Measurements from ENCODE around the gene F10.

The F10 gene

DNA sequence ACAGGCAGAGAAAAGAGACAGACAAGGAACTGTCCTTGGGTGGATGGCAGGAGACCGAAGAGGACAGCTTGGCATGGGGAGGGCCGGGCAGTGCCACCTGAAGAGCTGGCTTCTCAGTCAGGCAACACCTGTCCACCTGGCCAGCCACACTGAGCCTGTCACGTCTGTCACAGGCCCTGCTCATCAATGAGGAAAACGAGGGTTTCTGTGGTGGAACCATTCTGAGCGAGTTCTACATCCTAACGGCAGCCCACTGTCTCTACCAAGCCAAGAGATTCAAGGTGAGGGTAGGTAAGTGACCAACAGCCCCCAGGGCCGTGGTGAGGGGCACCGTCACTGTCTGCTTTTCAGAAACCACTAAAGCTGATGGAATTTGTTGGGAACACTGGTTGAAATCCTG, 24.6 kb downstream of the F10 start:
- no peak overlapping the region for H3K18ac ChIP-seq (ENCODE audit: low read depth in 1 of 2, low read length in 2 of 2)
- no peak overlapping the region for H3K4me3 ChIP-seq (ENCODE audit: insufficient read depth in 1 of 2, low read depth in 1 of 2, low read length in 2 of 2)
- no peak overlapping the region for H2BK5ac ChIP-seq (ENCODE audit: low read depth, low read length, poor library complexity, severe bottlenecking)
- no peak overlapping the region for H2AK5ac ChIP-seq (ENCODE audit: low read length, severe bottlenecking)
- no peak overlapping the region for H3K14ac ChIP-seq (ENCODE audit: low read length in 2 of 2)
- H4K8ac ChIP-seq (ENCODE audit: low read length): no peak overlapping the region
- no peak overlapping the region for H3K27ac ChIP-seq (ENCODE audit: low read length, poor library complexity, severe bottlenecking)
- H3K9ac ChIP-seq (ENCODE audit: low read length): no peak overlapping the region
- H4K91ac ChIP-seq (ENCODE audit: low read length): no peak overlapping the region
- WGBS: 86% methylated on average over 8 of the region's 8 CpGs
- no peak overlapping the region for H3K23ac ChIP-seq (ENCODE audit: low read length in 2 of 2)
- no peaks in the 10 kb centered on the region for H3K79me1 ChIP-seq (replicated peaks; ENCODE audit: low read length, poor library complexity, severe bottlenecking)
- H3K4me2 ChIP-seq (ENCODE audit: low read length, poor library complexity, severe bottlenecking): no peak overlapping the region
- no peak overlapping the region for H3K4ac ChIP-seq (ENCODE audit: low read depth in 1 of 2, low read length in 2 of 2)
- peaks cover 0 to 5% of the 10 kb centered on the region in 2 experiments for H3K27me3 ChIP-seq (ENCODE audit: control insufficient read depth in 1 of 2, insufficient read depth in 1 of 2, low read length in 2 of 2)
- no peak for DNase-seq
- no peaks in the 10 kb centered on the region for H3K9me3 ChIP-seq (ENCODE audit: control insufficient read depth, low read length)
- no peak overlapping the region for H2BK12ac ChIP-seq (ENCODE audit: low read length in 2 of 2)
- H3K4me1 ChIP-seq (ENCODE audit: control insufficient read depth, insufficient read depth, low read depth, low read length): peaks cover 5% of the 10 kb centered on the region
- H3K36me3 ChIP-seq (ENCODE audit: control insufficient read depth in 1 of 2, insufficient read depth in 2 of 2, low read depth in 1 of 2, low read length in 2 of 2): peaks cover 0 to 5% of the 10 kb centered on the region in 2 experiments
- H2BK120ac ChIP-seq (ENCODE audit: low read depth, low read length): no peak overlapping the region
- no peak overlapping the region for H2AFZ ChIP-seq (ENCODE audit: low read depth, low read length)
- no peak overlapping the region for H2BK15ac ChIP-seq (ENCODE audit: low read depth, poor library complexity, severe bottlenecking)

DNA sequence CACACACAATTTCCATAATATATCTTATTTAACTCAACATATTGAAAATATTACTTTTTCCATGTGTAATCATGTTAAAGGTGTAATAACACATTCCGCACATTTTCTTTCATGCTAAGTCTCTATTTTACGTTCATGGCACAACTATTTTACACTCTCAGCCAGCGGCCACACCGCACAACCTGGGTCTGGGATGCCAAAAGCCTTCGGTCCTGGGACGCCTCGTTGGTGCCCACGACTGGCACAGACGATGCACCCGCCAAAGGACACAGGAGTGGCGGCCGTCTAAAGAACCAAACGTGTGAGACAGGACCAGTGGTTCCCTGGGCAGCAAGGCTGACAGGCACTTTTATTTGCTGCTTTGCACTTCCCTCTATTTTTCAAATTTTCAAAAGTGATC, 25.8 kb downstream of the F10 start:
- no peak overlapping the region for H2BK15ac ChIP-seq (ENCODE audit: low read depth, poor library complexity, severe bottlenecking)
- 93% methylated on average over 13 of the region's 13 CpGs for WGBS

DNA sequence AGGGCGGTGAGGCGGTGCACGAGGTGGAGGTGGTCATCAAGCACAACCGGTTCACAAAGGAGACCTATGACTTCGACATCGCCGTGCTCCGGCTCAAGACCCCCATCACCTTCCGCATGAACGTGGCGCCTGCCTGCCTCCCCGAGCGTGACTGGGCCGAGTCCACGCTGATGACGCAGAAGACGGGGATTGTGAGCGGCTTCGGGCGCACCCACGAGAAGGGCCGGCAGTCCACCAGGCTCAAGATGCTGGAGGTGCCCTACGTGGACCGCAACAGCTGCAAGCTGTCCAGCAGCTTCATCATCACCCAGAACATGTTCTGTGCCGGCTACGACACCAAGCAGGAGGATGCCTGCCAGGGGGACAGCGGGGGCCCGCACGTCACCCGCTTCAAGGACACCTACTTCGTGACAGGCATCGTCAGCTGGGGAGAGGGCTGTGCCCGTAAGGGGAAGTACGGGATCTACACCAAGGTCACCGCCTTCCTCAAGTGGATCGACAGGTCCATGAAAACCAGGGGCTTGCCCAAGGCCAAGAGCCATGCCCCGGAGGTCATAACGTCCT, 26.4 kb downstream of the F10 start:
- H3K4me1 ChIP-seq (ENCODE audit: control insufficient read depth, insufficient read depth, low read depth, low read length): peaks cover 16% of the 10 kb centered on the region
- no peak overlapping the region for H4K8ac ChIP-seq (ENCODE audit: low read length)
- H3K4ac ChIP-seq (ENCODE audit: low read depth in 1 of 2, low read length in 2 of 2): no peak overlapping the region
- H4K91ac ChIP-seq (ENCODE audit: low read length): no peak overlapping the region
- H3K27me3 ChIP-seq (ENCODE audit: control insufficient read depth in 1 of 2, insufficient read depth in 1 of 2, low read length in 2 of 2): peaks cover 0 to 5% of the 10 kb centered on the region in 2 experiments
- no peak overlapping the region for H2BK5ac ChIP-seq (ENCODE audit: low read depth, low read length, poor library complexity, severe bottlenecking)
- no peak overlapping the region for H3K18ac ChIP-seq (ENCODE audit: low read depth in 1 of 2, low read length in 2 of 2)
- no peak overlapping the region for H3K27ac ChIP-seq (ENCODE audit: low read length, poor library complexity, severe bottlenecking)
- no peak overlapping the region for H3K4me3 ChIP-seq (ENCODE audit: insufficient read depth in 1 of 2, low read depth in 1 of 2, low read length in 2 of 2)
- no peaks in the 10 kb centered on the region for H3K9me3 ChIP-seq (ENCODE audit: control insufficient read depth, low read length)
- H3K4me2 ChIP-seq (ENCODE audit: low read length, poor library complexity, severe bottlenecking): no peak overlapping the region
- no peak overlapping the region for H2BK120ac ChIP-seq (ENCODE audit: low read depth, low read length)
- H2BK12ac ChIP-seq (ENCODE audit: low read length in 2 of 2): no peak overlapping the region
- no peaks in the 10 kb centered on the region for H3K79me1 ChIP-seq (replicated peaks; ENCODE audit: low read length, poor library complexity, severe bottlenecking)
- H3K36me3 ChIP-seq (ENCODE audit: control insufficient read depth in 1 of 2, insufficient read depth in 2 of 2, low read depth in 1 of 2, low read length in 2 of 2): no peaks in the 10 kb centered on the region
- no peak for DNase-seq
- no peak overlapping the region for H3K9ac ChIP-seq (ENCODE audit: low read length)
- no peak overlapping the region for H3K23ac ChIP-seq (ENCODE audit: low read length in 2 of 2)
- H2AFZ ChIP-seq (ENCODE audit: low read depth, low read length): no peak overlapping the region
- H2BK15ac ChIP-seq (ENCODE audit: low read depth, poor library complexity, severe bottlenecking): no peak overlapping the region
- no peak overlapping the region for H3K14ac ChIP-seq (ENCODE audit: low read length in 2 of 2)
- 95% methylated on average over 38 of the region's 38 CpGs for WGBS
- no peak overlapping the region for H2AK5ac ChIP-seq (ENCODE audit: low read length, severe bottlenecking)

More for the DNA sequence above, 25.8 kb downstream of the F10 start:
- H3K23ac ChIP-seq (ENCODE audit: low read length in 2 of 2): no peak overlapping the region
- H3K79me1 ChIP-seq (replicated peaks; ENCODE audit: low read length, poor library complexity, severe bottlenecking): no peaks in the 10 kb centered on the region
- H2BK12ac ChIP-seq (ENCODE audit: low read length in 2 of 2): no peak overlapping the region
- no peak overlapping the region for H2BK120ac ChIP-seq (ENCODE audit: low read depth, low read length)
- H3K27me3 ChIP-seq (ENCODE audit: control insufficient read depth in 1 of 2, insufficient read depth in 1 of 2, low read length in 2 of 2): peaks cover 0 to 5% of the 10 kb centered on the region in 2 experiments
- peaks cover 14% of the 10 kb centered on the region for H3K4me1 ChIP-seq (ENCODE audit: control insufficient read depth, insufficient read depth, low read depth, low read length)
- no peak overlapping the region for H2AK5ac ChIP-seq (ENCODE audit: low read length, severe bottlenecking)
- DNase-seq: no peak
- no peak overlapping the region for H3K27ac ChIP-seq (ENCODE audit: low read length, poor library complexity, severe bottlenecking)
- H3K36me3 ChIP-seq (ENCODE audit: control insufficient read depth in 1 of 2, insufficient read depth in 2 of 2, low read depth in 1 of 2, low read length in 2 of 2): peaks cover 0 to 2% of the 10 kb centered on the region in 2 experiments
- no peak overlapping the region for H3K14ac ChIP-seq (ENCODE audit: low read length in 2 of 2)
- H3K4ac ChIP-seq (ENCODE audit: low read depth in 1 of 2, low read length in 2 of 2): no peak overlapping the region
- no peaks in the 10 kb centered on the region for H3K9me3 ChIP-seq (ENCODE audit: control insufficient read depth, low read length)
- H2AFZ ChIP-seq (ENCODE audit: low read depth, low read length): no peak overlapping the region
- no peak overlapping the region for H3K4me2 ChIP-seq (ENCODE audit: low read length, poor library complexity, severe bottlenecking)
- H3K4me3 ChIP-seq (ENCODE audit: insufficient read depth in 1 of 2, low read depth in 1 of 2, low read length in 2 of 2): no peak overlapping the region
- no peak overlapping the region for H2BK5ac ChIP-seq (ENCODE audit: low read depth, low read length, poor library complexity, severe bottlenecking)
- H4K8ac ChIP-seq (ENCODE audit: low read length): no peak overlapping the region
- no peak overlapping the region for H3K9ac ChIP-seq (ENCODE audit: low read length)
- no peak overlapping the region for H3K18ac ChIP-seq (ENCODE audit: low read depth in 1 of 2, low read length in 2 of 2)
- H4K91ac ChIP-seq (ENCODE audit: low read length): no peak overlapping the region

DNA sequence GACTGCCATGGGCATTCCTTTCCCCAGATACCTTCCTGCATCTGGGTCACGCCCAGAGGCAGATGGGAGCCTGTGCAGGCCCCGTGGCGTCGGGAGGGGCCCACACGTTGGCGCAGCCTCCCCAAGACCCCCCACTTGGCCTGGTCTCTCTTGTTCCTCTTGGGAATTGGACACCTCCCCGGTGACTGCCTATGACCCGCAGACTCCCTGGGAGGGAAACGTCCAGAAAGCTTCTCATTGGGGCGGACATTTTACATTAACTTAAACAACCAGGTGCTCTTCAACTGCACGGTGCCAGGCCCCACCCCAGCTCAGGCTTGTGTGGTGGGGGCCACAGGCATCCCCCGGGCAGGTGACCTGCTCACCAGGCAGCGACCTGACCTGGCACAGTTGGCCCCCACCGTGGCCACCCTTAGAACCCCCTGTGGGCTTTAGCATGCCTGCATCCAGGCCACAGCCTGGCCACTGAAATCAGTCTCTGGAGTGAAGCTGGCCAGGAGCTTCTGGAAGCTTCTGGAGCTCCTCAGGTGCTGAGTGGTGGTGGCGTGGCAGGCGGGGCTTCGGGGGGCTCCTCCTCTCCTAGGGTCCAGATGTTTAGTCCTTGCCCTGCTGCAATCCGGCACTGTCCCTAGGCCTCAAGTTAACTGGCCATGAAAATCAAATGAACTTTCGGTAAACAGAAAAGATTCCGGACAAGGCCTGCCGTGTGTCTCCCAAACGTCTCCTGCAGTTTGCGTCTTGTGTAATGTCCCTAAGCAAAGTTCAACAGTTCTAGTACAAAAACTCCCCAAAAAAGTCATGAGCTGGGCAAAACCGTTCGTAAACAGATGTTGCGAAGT, 27.3 kb downstream of the F10 start:
- Histone ChIP-seq H2AK5ac (ENCODE audit: low read length, severe bottlenecking) (no peak overlapping the region), H4K8ac (ENCODE audit: low read length) (no peak overlapping the region), H3K4me1 (ENCODE audit: control insufficient read depth, insufficient read depth, low read depth, low read length) (peaks cover 16% of the 10 kb centered on the region), H3K27me3 (ENCODE audit: control insufficient read depth in 1 of 2, insufficient read depth in 1 of 2, low read length in 2 of 2) (peaks cover 0 to 5% of the 10 kb centered on the region in 2 experiments), H2AFZ (ENCODE audit: low read depth, low read length) (no peak overlapping the region), H3K79me1 (replicated peaks; ENCODE audit: low read length, poor library complexity, severe bottlenecking) (no peaks in the 10 kb centered on the region), H3K18ac (ENCODE audit: low read depth in 1 of 2, low read length in 2 of 2) (no peak overlapping the region), H3K4me2 (ENCODE audit: low read length, poor library complexity, severe bottlenecking) (no peak overlapping the region), H2BK15ac (ENCODE audit: low read depth, poor library complexity, severe bottlenecking) (no peak overlapping the region), H3K4me3 (ENCODE audit: insufficient read depth in 1 of 2, low read depth in 1 of 2, low read length in 2 of 2) (no peak overlapping the region), H2BK12ac (ENCODE audit: low read length in 2 of 2) (no peak overlapping the region), H4K91ac (ENCODE audit: low read length) (no peak overlapping the region), H2BK5ac (ENCODE audit: low read depth, low read length, poor library complexity, severe bottlenecking) (no peak overlapping the region), H3K4ac (ENCODE audit: low read depth in 1 of 2, low read length in 2 of 2) (no peak overlapping the region), H3K9me3 (ENCODE audit: control insufficient read depth, low read length) (no peaks in the 10 kb centered on the region), H2BK120ac (ENCODE audit: low read depth, low read length) (no peak overlapping the region), H3K36me3 (ENCODE audit: control insufficient read depth in 1 of 2, insufficient read depth in 2 of 2, low read depth in 1 of 2, low read length in 2 of 2) (no peaks in the 10 kb centered on the region), H3K23ac (ENCODE audit: low read length in 2 of 2) (no peak overlapping the region), H3K14ac (ENCODE audit: low read length in 2 of 2) (no peak overlapping the region), H3K9ac (ENCODE audit: low read length) (no peak overlapping the region), H3K27ac (ENCODE audit: low read length, poor library complexity, severe bottlenecking) (no peak overlapping the region)
- 91% methylated on average over 26 of the region's 26 CpGs for WGBS
- no peak for DNase-seq

Measured in mesenchymal stem cell (in vitro differentiated cells and primary cell).